HCEC 1CT (cell line): ENCODE data around the gene GNG12.

ENCODE experiments used
- DNase-seq: peaks from one replicate; pipeline ENCODE4 v3.0.0-alpha.2; 2017

The GNG12 gene

DNA sequence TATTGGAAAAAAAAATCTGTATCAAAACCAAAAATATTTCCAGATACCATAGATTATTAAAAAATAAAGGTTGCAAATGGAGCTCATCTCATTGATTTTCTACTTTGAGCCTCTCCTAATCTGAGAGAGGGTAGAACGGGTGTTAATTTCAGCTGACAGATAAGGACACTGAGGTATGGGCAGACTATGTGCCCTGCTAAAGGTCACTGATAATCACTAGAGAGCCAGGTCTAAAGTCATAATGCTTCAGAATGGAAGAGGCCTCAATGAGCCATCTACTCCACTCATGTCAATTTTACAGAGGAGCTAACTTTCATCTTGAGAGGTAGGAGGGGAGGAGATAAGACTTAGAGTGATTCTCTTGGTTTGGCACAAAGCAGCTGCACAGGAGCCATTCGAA, 21.0 kb downstream of the GNG12 start:
- DNase-seq: no peak

DNA sequence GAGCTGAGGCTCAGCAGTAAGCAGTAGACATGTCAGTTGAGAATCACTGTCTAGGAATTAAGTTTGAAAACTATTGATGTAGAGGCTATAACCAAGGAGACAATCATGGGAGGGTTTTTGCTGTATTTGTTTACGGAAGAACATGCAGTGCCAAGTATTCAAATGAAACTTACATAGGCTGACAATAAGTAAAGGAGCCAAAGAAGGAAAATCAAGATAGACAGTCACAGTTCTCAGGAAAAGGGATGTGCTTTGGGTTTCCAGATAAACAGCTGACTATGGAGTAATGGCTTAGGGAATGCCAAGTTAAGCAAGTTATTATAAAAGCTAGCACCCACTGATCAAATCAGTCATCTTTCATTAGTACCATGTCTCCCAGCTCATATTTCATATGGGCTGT, 21.5 kb downstream of the GNG12 start:
- DNase-seq: no peak

- no peak for DNase-seq
Measured at GRCh38 chr1:67809887-67810286, 23.4 kb downstream of the GNG12 start.

DNA sequence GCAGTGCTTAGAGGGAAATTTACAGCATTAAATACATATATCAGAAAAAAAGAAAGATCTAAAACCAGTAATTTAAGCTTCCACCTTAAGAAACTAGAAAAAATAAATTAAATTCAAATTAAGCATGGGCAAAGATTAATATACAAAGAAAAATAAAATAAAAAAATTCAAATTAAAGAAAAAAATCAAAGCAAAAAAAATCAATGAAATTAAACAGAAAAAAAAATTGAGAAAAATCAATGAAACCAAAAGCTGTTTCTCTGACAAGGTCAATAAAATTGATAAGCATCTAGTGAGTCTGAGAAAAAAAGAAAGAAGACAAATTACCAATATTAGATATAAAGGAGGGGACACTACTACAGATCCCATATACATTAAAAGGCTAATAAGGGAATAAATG, 26.0 kb downstream of the GNG12 start:
- no peak for DNase-seq

DNA sequence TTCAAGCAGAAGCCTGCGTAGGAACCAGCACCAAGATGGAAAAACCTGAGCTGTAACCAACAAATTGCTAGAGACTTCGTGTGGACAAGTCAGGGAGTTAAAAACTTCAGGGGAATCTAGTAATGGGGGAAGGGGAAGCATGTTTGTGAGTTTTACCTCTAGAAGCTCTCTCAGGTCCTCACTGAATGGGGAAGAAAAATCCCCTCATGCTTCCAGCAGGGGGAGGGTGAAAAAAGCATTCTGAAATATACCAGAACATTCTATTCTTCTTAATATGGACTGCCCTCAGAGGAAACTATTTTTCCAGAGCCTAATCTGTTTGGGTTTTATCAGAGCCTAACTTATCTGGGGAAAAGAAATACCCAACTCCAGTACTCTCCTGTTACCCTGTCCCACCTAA, 28.6 kb downstream of the GNG12 start:
- no peak for DNase-seq

- peak; percentile 52 for DNase-seq
Measured at GRCh38 chr1:67803380-67804279, 29.6 kb downstream of the GNG12 start.

DNA sequence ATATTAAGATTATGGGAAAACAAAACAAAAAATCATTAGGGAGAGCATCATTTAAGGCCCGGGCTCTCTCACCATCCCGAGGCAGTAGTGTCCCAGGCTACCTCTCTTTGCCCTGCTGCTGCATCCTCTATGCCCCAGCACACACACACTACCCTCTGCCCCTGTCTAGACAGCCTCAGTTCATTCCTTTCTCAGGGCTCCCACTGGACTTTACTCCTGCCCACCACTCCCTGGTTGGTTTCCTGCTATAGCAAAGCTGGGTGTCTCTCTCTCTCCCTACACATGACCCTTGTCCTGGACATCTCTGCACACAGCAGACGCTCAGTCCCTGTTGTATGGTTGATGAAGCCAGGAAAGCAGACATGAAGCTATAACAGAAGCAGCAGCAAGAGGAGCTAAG, 30.7 kb downstream of the GNG12 start:
- no peak for DNase-seq

DNA sequence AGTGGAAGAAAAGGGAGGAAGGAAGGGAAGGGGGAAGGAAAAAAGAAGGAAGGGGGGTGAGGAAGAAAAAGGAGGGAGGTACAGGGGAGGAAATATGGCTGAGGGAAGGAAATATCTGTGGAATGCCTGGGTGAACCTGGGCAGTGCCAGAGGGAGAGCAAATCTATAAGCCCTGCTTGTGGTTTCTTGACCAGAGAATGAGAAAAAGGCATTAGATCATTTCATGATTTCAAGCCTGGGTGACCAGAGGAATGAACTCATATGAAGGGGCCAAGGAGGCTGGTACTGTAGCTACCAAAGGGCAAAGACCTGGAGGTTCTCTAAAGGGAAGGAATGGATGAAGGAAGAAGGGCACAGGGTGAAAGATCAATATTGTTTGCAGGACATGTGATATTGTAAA, 31.4 kb downstream of the GNG12 start:
- DNase-seq: no peak

DNA sequence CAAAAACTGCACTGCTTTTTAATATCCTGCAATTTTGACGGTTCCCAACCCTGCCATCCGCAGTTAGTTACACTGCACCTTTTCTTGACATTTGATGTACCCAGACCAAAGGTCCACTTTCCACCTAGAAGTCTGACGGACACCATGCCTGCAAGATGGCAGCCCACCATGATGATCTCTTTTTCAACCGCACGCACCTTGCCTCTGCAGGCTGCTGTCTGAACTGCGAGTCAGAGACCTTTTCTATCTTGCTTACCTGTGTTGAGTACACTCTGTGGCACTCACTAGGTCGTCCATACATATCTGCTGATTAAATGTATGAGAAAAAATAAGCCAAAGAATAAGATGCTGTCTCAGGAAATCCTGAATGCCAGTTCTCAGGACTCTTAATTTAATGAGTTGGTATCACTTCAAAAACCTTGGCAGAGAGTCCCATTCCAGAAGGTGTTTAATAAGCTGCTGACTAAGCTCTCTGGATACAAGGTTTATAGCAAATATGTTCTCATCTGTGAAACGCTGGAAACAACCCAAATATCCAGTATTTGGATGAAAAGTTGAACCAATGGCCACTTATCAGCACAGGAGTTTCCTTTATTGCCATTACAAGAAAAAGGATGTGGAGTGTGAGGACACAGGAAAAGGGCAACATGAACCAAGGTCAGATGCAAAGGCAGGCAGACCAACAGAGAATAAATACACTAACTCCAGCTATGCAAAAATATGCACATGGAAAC, 37.9 kb downstream of the GNG12 start:
- no peak for DNase-seq

DNA sequence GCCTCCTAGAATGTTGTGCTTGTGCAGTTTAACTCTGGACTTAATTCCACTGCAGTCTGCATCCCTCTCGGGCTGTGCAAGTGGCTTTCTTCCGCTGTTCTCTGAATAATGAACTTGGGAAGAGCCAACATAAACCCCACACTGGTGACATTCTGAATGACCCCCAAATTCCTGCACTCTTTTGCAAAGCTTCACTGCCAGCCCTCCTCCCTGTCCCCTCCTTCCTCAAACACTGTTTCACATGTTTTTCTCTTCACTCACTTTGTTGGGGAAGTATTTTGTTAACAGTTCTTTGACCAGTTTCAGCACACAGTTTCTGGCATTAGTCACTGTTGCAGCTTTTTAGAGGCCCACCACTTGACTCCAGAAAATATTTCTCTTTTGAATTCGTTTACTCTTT, 39.7 kb downstream of the GNG12 start:
- DNase-seq: peak; percentile 52

DNA sequence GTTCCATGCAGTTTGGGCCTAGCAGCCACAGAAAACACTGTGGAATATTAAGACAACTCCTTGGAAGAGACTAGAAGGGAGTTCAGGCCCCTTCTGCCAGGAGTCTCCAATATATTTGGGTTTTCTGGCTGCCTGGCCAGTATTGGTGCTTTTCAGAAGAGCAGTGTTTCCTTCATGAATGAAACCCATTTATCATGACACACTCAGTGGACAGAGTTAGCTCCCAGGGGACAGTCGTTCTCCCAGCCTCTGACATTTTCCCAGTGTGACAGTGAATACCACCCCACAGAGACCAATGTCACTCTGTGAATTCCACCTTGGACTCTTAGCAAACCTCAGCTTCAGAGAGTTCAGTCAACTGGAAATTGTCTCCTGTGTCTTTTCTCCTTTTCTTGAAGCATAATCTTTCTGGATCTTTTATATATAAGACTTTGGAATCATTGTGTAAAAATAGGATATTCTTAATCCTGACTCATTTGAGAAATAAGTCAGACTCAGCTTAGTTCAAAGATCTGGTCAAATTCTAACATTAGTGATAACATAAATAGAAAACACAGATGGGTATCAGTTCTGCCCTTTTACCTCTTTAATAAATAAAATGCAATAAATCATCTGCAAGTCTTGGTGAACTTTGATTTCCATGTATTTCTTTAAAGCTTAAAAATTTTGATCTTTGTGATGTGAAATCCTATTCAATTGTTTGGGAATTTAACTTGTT, 40.4 kb downstream of the GNG12 start:
- peak; percentile 31 for DNase-seq

DNA sequence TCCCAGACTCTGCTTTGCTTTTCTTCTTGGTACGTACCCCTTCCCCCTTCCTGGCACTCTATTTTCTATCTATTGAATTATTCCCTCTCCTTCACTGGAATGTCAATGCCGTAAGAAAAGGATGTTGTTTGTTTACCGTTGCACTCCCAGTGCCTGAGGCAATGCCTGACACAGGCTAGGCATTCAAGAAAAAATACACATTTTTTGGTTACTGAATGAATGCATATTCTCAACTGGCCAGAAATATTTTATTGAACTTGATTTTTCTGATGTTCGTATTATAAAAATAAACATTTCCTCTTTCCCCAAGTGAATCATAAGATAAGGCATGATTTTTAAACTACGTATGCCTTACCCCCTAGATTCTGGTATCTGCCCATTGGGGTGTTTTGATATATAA, 41.2 kb downstream of the GNG12 start:
- peak; percentile 58 for DNase-seq

DNA sequence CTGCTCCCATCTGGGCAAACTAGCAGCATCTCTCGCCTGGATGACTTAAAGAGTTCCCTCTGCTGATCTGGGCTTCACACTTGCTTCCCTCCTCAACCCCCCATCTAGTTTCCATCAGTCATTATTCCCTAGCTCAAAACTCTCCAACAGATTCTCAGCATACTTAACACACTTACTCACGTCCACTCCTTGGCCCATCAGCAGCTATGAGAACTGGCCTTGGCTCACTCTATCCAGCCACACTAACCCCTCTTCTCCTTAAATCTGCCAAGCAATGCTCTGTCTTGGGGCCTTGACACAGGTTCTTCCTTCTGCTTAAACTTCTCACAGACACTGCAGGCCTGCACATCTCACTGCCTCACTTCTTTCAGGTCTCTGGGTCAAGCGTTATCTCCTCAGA, 41.6 kb downstream of the GNG12 start:
- peak; percentile 97 for DNase-seq

DNA sequence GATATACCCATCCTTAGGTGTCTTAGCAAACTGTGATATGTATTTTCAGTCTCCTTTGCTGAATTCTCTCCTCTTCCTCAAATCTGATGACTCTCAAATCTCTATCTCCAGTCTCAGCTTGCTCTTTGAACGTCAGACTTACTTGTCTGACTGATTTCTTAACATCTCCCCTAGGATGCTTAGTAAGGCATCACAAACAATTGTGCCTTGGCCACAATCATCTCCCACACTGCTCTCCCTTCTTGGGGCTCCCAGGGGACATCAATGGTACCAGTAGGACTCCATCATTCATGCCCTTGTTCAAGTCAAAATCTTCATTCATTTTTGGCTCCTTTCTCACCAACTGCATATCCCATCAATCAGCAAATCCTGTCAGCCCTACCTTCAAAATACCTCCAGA, 42.0 kb downstream of the GNG12 start:
- DNase-seq: peak; percentile 30

GRCh38 chr1:67790201-67790692, 43.0 kb downstream of the GNG12 start:
- DNase-seq: no peak

DNA sequence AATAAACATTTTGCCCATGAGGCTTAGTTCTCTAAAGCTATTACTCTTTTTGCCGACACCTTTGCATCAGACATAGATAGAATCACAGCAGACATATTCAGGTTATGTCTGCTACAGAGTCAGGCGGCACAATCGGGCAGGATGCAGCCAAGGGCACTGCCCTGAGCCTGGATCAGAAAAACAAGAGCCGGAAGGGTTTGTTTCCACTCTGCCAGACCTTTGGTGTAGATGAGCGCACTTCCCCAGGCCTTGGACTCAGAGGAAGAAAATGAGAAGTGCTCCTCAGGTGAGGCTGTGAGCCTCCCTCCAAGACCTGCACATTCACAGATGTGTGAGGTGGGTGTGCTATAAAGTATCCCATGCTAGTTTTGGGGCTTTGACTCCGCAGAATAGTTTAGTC, 43.7 kb downstream of the GNG12 start:
- DNase-seq: no peak

GRCh38 chr1:67788904-67789303, 44.4 kb downstream of the GNG12 start:
- no peak for DNase-seq

DNA sequence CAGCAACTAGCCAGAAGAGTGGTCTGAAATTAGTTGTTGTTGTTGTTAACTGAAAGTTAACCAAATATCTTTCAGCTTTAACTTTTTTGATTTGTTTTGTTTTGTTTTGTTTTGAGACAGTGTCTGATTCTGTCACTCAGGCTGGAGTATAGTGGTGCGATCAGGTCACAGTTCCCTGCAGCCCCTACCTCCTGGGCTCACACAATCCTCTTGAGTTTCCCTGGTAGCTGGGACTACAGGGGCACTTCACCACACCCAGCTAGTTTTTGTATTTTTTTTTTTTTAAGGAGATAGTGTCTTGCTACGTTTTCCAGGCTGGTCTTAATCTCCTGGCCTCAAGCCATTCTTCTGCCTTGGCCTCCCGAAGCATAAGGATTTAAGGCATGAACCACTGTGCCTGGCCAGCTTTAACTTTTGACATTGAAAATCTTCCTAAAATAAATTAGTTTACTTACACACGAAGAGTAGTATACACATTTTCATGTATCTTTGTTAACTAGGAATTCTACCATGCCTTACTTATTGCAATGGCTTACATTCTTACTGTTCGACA, 45.0 kb downstream of the GNG12 start:
- DNase-seq: no peak

- DNase-seq: peak; percentile 32
Measured at GRCh38 chr1:67787746-67788145, 45.5 kb downstream of the GNG12 start.

- DNase-seq: peak; percentile 56
Measured at GRCh38 chr1:67785847-67786753, 47.2 kb downstream of the GNG12 start.

DNA sequence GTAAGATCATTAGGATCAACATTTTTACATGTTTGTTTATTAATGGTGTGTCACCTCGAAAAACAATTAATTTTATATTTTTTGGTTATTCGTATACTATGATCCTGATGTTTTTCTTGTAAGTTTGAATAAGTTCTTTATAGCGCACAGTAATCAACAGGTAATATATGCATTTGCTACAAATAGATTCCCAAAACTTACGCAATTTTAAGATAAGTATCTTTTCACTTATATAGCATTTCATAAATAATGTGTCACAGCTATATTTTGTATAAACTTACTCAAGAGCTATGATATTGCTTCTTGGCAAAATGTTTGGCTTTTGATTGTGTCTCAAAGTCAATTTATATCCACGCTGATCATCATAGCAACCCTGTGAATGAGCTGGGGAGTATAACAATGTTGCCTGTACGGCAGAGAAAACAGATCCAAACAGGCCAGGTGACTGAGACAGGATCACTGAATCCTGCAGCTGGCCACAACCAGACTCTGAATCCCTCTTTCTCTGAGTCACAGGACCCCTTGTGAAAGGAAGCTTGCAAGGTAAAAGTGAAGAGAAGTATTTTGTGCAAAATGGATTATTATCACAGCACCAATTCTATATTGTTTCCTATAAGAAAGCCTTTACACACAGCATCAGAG, 48.6 kb downstream of the GNG12 start:
- DNase-seq: no peak

DNA sequence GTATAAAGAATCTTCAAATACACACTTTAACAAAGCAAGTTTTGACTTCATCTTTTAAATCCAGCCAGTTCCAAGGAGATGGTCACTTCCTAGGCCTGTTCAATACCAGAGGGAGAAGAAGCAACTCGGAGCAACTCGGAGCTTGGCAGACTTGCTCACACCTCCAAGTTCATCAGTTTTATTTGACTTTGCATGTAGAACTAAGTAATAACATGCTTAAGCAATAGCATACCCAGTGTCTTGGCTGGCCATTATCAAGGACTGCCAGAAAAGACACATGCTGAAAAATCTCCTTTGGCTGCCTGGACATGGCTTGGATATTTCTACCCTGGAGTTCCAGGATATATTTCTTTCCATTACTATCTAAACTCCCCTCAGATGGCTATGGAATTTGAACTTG, 52.6 kb downstream of the GNG12 start:
- no peak for DNase-seq
